Activated CD4-positive, alpha-beta T cell treated with anti-CD3 and anti-CD28 coated beads, Interleukin-2, amount 50 U/mL, for 16 hours (primary cell): ENCODE data around the gene PIKFYVE.
"Not testable (repeated sequence)": the region's sequence is repeated elsewhere in the genome, so short reads cannot be mapped to it uniquely, and the experiment has no call there.

Source experiments
- DNase-seq: peaks from one replicate; pipeline ENCODE4 v3.0.0-alpha.2; 2020

Gene PIKFYVE

DNA sequence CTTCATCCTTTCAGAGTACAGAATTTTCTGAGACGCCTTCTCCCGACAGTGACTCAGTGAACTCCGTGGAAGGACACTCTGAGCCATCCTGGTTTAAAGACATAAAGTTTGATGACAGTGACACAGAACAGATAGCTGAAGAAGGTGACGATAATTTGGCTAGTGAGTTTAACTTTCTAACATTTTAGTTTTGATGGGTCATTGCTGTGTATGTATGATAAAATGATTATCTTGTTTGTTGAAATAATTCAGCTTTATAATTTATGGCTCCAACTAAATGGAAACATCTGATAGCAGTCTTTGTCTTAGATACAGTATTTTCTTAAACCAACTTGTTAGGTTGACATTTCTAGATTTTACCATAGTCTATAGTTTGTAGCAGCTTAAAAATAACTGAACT, 38.1 kb downstream of the PIKFYVE start:
- no peak for DNase-seq

DNA sequence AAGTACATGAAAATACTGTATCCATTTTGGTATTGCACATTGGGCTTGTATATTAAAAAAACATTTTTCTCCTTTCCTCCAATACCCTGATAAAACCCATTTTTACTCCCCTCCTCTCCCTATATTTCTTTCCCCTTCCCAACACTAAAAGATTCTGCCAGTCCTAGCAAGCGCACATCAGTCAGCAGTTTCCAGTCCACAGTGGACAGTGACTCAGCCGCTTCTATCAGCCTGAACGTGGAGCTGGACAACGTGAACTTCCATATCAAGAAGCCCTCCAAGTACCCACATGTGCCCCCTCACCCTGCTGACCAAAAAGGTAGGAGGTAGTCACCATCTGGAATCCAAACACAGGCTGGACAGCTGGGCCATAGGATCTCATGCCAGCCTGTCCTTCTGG, 38.6 kb downstream of the PIKFYVE start:
- no peak for DNase-seq

DNA sequence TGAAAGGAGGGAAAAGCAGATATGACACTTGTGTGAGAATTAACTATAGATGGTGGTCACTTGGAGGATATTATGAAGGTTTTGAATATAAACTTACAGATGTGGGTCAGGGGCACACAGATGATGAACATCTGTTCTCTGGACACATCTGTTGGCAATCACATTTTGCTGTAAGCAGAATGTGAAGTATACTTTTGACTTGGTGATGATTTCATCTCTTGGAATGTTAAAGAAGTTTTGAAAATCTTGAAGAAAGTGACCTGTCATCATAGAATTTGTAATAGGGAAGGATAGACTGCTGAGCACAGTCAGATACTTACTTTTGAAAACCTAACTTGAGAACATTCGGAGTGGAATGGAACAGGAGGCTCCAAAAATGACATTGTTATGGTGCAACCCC, 40.2 kb downstream of the PIKFYVE start:
- no peak for DNase-seq

DNA sequence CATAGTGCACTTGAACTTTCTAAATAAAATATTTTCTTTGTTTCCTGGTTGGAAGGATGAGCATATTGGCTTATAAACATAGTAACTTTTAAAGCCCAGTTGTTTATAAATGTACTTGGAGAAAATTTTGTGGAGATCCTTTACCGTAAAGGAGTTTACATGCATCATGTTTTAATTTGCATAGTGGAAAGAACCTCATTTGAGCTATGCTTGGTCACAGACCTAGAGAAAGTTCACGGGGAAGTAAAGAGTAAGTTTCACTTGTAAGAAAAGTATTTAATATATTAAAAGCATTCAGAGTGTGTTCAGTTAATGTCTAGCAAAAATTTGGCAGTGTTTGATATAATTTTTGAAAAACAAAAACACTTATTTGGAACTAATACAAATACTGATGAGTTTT, 45.3 kb downstream of the PIKFYVE start:
- no peak for DNase-seq

DNA sequence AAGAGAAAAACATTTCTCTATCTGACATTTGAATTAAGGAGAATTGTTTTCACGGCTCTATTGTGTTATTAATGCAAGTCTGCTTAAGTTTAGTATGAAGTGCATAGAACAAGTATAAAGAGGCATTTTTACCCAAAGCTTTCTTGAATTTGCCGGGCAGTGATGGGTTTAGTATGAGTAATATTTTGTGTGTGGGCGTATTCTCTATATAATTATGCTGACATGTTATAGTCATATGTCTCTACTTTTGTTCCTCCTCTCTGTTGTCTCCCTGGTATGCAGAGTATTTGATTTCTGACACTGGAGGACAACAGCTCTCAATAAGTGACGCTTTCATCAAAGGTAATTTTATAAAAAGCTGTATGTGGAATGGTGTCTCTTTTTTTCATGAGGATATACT, 45.9 kb downstream of the PIKFYVE start:
- DNase-seq, result peak; percentile 26

DNA sequence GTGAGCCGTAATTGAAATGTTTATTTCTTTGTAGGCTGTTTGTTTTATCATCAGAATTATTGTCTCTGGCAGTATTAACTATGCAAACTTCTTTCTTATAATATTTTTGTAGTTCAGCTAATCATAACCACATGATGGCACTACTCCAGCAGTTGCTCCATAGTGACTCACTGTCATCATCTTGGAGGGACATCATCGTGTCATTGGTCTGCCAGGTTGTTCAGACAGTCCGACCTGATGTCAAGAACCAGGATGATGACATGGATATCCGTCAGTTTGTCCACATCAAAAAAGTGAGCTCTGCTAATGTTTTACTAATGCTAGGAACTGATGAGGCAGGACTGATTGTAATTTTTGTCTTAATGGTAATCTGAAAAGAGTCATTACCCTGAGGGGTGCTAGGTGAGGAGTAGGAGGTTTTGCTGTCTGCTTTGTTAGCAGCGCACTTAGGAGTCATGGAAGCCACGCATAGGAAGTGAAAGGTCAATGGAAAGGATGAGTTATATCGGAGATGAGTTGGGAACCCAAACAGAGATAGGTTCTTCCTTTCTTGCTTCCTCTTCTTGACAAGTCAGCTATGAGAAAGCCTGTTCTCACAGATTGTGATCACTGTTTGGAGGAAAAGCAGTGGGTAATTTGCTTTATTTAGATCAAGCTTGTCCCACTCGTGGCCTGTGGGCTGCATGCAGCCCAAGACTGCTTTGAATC, 49.2 kb downstream of the PIKFYVE start:
- no peak for DNase-seq

DNA sequence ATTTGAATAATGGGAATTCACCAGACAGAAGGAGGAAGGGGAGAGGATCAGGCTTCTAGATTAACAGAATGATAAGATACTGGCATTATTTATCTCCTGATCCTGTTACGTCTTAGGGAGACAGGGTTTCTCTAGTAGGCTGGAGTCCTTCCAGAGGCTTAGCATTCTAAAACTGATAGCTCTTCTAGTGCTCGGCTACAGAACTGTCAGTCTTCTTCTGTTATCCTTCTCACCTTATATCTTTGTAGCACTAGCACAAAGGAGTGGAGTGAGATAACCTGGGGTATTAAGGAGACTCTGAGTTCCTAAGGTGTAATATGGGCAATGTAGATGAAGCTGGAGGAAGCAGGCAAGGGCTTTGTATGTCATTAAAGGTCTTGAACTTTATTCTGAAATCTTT, 52.1 kb downstream of the PIKFYVE start:
- no peak for DNase-seq

DNA sequence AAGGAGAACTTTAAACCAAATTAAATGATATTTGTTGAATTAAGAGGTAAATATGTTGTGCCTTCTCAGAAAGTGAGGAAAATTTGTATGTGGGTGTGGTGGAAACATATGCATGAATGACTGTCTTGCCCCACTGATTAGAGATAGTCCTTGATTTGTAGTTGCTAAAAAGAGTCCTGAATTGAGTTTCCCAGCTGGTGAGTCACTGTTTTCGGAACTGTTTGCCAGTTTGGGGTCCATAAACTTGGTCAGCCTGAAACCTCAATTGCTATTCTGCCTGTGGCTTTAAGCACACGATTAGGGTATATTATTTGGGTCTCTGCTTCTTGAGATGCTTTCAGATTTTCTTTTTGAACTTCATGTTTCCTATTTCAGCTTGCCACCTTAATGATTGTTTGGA, 53.3 kb downstream of the PIKFYVE start:
- DNase-seq, result peak; percentile 45

DNA sequence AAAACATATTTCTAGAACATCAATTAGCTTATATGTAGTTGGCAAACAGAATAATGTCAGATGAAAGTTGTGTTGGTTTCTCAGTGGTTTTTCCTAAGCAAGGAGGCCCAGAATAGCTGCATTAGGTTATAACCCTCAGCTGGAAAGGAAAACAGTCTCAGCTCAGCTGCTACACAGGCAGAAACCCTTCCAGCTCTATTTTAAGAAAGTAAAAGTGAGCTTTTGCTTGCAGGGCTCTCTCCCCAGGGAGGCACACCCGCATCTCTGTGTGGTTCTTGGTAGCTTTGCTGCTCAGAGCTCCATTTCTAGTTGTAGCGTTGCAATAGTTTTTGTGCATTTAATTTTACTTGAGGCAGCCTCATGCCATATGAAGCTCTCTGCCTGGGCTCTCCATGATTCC, 54.6 kb downstream of the PIKFYVE start:
- no peak for DNase-seq

DNA sequence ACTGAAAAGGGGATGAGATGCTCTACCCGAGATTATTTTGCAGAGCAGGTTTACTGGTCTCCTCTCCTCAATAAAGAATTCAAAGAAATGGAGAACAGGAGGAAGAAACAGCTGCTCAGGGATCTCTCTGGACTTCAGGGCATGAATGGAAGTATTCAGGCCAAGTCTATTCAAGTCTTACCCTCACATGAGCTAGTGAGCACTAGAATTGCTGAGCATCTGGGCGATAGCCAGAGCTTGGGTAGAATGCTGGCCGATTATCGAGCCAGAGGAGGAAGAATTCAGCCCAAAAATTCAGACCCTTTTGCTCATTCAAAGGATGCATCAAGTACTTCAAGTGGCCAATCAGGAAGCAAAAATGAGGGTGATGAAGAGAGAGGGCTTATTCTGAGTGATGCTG, 60.0 kb downstream of the PIKFYVE start:
- DNase-seq, result no peak

DNA sequence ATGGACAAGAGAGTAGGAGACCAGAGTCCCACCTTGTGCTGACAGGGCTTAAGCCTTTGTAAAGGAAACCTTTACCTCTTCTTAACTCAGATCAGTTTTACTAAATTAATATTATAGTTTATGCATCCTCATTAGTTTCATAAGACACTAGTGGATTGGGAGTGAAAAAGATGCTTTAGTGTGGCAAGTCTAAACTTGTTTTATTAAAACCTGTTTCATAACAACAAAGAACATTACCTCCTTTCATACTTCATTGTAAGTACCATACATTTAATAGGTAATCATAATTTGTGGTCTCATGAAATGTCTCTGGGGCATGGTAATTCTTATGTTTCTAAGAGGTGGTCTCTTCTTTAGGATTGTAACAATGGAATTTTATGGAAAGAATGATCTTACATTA, 63.4 kb downstream of the PIKFYVE start:
- no peak for DNase-seq

DNA sequence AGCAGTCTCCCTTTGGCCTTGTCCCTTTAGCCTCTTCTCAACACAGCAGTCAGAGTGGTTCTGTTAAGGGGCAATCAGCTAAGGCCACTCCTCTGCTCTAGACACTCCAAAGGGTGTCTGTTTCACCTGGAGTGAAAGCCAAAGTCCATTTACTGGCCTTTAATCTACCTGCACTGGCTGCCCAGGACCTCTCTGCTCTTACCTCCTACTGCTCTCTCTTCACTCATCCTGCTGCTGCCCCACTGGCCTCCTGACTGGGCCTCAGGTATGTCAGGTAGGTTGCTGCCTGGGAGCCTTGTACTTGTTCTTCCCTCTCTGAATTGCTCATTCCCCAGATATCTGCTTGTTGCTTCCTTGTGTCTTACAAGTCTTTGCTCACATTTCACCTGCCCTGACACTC, 68.2 kb downstream of the PIKFYVE start:
- no peak for DNase-seq

DNA sequence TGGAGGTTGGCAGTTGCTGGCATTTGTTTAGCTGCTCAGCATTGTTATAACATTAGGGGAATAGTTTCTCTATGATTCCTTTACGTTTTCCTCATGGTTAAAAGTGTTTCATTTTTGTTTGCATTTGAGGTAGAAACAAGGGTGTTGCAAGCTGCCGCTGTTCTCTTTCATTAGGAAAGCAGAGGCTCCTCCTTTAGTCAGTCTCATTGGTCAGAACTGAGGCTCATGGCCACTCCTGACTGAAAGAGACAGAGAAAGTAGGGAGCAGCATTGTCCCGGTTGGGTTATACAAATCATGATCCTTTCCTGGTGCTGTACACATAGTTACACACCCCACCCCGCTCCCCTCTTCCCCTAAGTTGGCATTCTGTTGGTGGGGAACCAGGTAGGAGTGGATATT, 80.7 kb downstream of the PIKFYVE start:
- DNase-seq, result no peak

DNA sequence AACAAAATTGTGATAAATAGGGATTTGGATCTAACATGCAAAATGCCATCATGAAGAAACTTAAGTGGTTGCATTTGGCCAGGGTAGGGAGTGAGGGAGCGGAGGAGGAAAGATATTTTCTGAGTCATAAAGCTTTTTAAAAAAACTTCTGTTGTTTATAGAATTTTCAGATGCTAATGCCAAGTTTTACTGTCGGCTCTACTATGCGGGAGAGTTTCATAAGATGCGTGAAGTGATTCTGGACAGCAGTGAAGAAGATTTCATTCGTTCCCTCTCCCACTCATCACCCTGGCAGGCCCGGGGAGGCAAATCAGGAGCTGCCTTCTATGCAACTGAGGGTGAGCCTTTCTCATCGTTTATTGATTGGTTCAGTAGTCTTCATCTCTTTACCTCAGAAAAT, 84.6 kb downstream of the PIKFYVE start:
- no peak for DNase-seq

DNA sequence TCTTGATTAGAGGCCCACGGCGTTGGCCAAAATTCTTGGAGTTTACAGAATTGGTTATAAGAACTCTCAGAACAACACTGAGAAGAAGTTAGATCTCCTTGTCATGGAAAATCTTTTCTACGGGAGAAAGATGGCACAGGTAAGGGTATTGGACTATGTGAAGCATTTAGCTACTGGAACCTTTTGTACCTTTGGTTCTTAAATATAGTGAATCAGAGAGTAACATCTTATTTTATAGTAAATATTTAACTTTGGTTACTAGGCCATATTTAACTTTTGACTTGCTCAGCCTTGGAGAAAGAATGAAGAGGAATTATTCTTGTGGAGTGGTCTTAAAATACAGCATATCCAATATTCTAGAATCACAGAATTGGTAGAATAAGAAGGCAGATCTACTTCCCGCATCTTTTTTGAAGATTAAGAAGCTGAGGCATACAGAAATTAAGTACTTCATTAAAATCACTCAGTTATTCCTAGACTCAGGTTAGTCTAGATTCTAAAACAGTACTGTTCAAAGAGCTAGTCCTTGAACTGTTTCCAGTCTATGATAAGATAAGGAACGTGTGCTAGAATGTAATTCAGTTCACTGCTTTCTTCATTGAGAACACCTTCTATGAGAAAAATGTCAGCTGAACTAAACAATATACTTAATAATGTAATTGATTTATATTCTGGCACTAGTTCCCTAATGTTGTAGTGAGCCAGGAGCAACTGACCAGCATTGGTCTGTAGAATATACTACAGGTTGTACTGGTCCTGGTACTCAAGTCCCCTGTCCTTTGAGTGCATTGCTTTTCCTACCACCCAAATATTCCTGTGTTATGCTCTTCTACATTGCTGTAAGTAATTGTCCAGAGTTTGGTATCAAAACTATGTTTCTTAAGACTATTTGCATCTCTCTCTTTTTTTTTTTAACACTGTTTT, 86.9 kb downstream of the PIKFYVE start:
- no peak for DNase-seq

DNA sequence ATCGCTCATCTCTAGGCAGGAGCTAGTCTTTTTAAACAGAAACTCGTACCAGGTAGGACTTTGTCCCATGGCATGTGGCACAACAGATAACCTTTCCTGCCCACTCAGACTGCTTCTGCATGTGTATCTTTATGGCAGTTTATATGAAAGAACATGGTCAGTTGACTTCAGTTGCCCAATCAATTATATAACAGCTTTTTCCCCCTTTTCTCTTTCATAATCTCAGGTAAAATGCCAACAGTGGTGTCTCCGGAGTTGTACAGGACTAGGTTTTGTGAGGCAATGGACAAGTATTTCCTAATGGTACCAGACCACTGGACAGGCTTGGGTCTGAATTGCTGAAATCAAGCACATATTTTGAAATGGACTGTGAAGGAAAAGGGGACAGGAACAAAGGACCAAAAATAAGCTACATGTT, 88.9 kb downstream of the PIKFYVE start:
- no peak for DNase-seq

DNA sequence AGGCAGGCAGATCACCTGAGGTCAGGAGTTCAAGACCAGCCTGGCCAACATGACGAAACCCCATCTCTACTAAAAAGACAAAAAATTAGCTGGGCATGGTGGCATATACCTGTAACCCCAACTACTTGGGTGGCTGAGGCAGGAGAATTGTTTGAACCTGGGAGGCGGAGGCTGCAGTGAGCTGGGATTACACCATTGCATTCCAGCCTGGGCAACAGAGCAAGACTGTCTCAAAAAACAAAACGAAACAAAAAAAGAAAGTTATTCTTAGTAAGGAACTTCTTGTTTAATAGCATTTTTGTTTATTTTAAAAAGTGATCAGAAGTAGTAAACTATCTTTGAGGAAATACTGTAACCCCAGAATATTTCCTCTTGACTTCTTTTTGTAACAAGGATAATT, 90.4 kb downstream of the PIKFYVE start:
- not testable (repeated sequence) for DNase-seq

DNA sequence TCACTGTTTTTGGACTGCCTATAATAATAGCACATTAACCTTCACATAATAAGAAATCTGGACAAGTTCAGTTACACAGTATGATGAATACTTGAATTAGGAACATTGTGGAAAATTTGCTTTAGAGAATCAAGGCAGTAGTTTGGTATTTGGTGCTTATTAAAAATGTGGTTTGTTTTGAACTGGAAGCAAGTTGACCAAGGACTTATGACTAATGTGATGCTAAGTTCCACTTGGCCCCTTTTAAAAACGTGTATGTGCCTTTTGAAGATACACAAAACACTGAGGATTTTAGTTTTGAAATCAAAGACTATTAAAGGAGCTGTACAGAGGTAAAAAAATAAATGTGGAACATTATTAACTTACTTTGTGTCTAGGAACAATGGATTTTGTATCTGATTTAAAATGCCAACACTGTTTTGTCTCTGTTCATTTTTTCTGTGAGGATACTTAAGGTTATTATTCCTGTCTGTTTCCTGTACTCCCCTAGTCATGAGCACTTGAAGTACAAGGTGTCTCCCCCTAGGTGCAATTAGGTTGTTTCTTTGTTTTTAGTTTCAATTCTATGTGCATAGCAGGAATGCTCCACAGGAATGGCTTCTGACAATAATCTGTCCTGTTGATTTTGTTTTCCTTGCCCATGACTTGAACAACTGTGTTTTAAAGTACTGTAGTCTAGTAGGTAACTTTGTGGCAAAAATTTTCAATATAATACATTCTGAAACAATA, 91.0 kb downstream of the PIKFYVE start:
- DNase-seq, result no peak

DNA sequence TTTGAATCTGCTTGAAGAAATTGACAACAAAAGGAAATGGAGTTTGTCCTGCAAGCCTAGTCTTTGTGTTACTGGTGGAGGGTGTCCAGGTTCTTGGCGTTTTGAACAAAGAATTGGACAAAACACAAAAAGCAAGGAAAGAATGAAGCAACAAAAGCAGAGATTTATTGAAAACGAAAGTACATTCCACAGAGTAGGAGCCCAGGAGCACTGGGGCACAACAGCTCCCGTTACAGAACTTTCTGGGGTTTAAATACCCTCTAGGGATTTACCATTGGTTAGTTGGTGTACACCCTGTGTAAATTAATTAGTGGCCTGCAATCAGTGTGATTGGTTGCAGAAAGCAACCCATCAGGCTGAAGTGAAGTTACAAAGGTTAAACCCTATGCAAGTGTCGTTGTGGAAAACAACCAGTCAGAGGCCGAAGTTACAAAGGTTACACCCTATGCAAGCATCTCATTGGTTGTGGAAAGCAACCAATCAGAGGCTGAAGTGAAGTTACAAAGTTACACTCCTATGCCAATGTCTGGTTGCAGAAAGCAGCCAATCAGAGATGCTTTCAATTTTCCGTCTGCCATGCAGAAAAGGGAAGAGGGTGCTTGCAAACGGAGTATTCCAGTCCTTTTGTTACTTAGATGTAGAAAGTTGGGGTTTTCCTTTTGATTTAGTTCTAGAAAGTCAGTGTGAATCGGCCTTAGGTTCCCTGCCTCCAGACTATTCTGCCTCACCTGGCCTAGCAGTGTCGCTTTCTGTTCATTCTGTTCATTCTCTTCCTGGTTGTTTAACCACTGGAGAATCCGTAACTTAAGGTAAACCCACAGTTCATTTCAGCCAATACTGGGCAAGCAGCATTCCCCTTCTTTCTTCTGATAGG, 92.9 kb downstream of the PIKFYVE start:
- DNase-seq, result no peak

DNA sequence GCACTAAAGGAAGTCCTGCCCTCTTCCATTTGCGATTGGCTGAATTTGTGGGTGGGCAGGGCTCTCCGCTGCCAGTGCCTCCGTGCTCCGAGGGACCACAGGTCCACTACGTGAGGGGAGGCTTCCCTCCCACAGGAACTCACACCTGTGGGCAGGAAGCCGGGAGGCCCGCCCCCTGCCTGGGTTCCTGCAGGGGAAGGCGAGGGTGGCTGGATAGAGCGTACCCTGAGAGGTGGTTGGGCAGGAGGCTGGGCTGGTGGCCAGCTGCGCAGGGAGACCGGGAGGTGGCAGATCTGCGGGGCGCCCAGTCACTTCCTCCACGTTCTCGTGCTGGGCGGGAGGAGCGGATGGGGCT, 93.6 kb downstream of the PIKFYVE start:
- no peak for DNase-seq

DNA sequence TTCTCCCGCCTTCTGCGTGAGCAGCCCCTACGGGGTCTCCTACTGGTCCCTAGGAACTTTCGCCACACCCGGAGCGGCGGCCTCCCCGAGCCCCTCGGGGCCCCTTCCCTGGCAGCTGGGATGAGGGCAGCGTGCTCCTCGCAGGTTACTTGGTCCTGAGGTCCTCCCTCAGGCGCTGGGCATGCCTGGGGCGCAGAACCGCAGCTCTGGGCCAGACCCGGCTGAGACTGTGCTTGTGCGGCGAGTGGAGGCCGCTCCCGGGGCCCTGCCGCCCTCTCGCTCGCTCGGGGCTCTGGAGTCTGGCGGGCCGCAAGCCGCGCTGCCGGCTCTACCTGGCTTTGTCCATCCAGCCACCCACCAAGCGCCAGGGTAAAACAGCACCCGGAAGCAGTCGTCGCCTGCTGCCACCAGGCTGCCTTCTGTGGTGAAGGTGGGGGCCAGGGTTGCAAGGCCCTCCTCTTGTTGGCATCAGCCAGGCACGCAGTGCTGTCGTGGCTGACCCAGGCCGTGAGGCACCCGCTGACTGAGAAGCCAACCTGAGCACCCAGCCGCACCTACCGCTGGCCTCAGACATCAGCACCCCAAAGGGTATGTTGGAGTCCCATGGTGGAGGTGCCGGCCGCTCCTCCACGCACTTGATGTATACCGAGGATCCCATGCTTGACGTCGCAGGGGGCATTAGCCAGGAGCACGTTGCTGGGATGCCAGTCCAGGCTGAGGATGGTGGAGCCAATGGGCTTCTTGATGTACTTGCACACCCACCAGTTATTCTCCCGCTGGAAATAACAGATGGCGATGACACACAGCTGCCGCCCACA, 94.4 kb downstream of the PIKFYVE start:
- no peak for DNase-seq

DNA sequence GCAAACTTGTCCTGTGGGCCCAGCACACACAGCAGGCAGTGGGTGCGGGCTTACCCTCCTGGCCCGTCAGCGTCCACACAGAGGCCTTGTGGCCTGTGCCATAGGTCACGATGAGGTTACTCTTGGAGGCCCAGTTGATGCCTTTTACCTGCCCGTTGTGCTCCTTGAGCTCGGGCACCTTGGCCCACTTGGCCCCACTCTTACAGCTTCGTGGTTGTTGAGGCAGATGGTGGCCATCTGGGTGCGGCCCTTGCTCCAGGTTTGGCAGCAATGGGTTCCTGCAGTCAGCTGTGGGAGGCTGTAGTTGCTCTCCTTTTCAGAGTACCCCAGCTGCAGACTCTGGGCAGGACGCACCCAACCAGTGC, 95.0 kb downstream of the PIKFYVE start:
- DNase-seq, result no peak
